HEK293T (cell line): ENCODE data around the gene NRP1.

ENCODE experiments used
- ELF4 ChIP-seq: fragments of 450-650 bp; IDR thresholded peaks from 2 replicates; pipeline ENCODE4 v1.6.1; 2017; ENCODE audit warnings: antibody characterized with exemption
- FOXA1 ChIP-seq: fragments of 450-650 bp; IDR thresholded peaks from 2 replicates; pipeline ENCODE4 v1.6.1; 2016; ENCODE audit warnings: mild to moderate bottlenecking
- FOXM1 ChIP-seq: fragments of 450-650 bp; IDR thresholded peaks from 2 replicates; pipeline ENCODE4 v1.6.1; 2017; ENCODE audit warnings: mild to moderate bottlenecking, borderline replicate concordance
- HDGF ChIP-seq: fragments of 450-650 bp; IDR thresholded peaks from 2 replicates; pipeline ENCODE4 v1.6.1; 2017; ENCODE audit warnings: antibody characterized with exemption, borderline replicate concordance
- SP1 ChIP-seq: fragments of 450-650 bp; IDR thresholded peaks from 2 replicates; pipeline ENCODE4 v1.6.1; 2017
- TARDBP ChIP-seq: fragments of 450-650 bp; IDR thresholded peaks from 2 replicates; pipeline ENCODE4 v1.6.1; 2016

DNA sequence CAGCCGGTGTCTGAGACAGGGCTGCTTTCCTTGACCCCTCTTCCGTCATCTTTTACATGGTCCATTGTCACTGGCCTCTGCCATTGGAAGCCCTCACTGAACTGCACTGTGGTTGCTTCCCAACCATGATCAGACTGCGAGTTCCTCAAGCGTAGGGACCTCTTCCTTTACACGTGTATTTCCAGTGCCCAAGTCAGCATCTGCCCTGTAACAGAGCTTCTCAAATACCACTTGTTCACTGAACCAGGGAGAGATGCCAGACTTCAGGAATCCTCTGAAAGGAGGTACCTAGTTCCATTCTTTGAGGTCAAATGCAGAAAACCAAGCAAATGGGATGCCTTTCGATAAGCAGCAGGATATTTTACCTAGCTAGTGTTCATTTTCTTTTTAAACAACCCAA is 145.1 kb downstream of the NRP1 start:
- TF ChIP-seq FOXA1 (no peak), TARDBP (no peak), SP1 (no peak), FOXM1 (no peak), HDGF (no peak), ELF4 (no peak)
